K562 (cell line): ENCODE results near the gene ENTR1. TPM values are rescaled to one million over a fixed set of nuclear protein-coding genes. Genes with fewer than 3 reads are reported as not detected.

Experiments used
- BHLHE40 ChIP-seq: IDR thresholded peaks from 2 replicates; pipeline ENCODE4 v1.6.1; 2011; ENCODE audit warnings: low read length, improper control_type of control experiment
- ERF ChIP-seq: fragments of 450-650 bp; formaldehyde crosslinking; IDR thresholded peaks from 2 replicates; pipeline ENCODE4 v1.4.0; 2020; ENCODE audit warnings: mild to moderate bottlenecking, mixed read lengths
- GATA2 ChIP-seq: sonication (generic); formaldehyde crosslinking; IDR thresholded peaks from 2 replicates; pipeline ENCODE4 v1.4.0; 2020; ENCODE audit warnings: mild to moderate bottlenecking, missing genetic modification reagents
- HDAC2 ChIP-seq: fragments of 450-650 bp; IDR thresholded peaks from 2 replicates; pipeline ENCODE4 v1.6.1; 2016; ENCODE audit warnings: mild to moderate bottlenecking
- JUND ChIP-seq, 2 experiments: IDR thresholded peaks; 2 replicates in 1 of 2; 3 replicates in 1 of 2; pipeline ENCODE4 v1.6.1; 2011; ENCODE audit warnings: borderline replicate concordance in 2 of 2, low read depth in 2 of 2, low read length in 2 of 2, improper control_type of control experiment in 1 of 2, missing biosample characterization in 1 of 2, missing genetic modification characterization in 1 of 2, missing genetic modification reagents in 1 of 2
- MIER1 ChIP-seq: fragments of 450-650 bp; IDR thresholded peaks from 2 replicates; pipeline ENCODE4 v1.6.1; 2016; ENCODE audit warnings: antibody characterized with exemption, mild to moderate bottlenecking, low read depth
- MXD1 ChIP-seq: fragments of 250-450 bp; sonication (Bioruptor Pico); IDR thresholded peaks from 2 replicates; pipeline ENCODE4 v1.8.0; 2021; ENCODE audit warnings: borderline replicate concordance, mild to moderate bottlenecking, moderate library complexity; ENCODE audit not compliant: poor library complexity, severe bottlenecking
- RFX7 ChIP-seq: fragments of 250-450 bp; sonication (Bioruptor Pico); IDR thresholded peaks from 2 replicates; pipeline ENCODE4 v1.5.1; 2021; ENCODE audit warnings: mild to moderate bottlenecking
- SP1 ChIP-seq: sonication (generic); formaldehyde crosslinking; IDR thresholded peaks from 2 replicates; pipeline ENCODE4 v1.8.1; 2022; ENCODE audit warnings: mild to moderate bottlenecking, missing genetic modification reagents
- TAF9B ChIP-seq: fragments of 450-650 bp; IDR thresholded peaks from 2 replicates; pipeline ENCODE4 v1.6.1; 2018; ENCODE audit warnings: mild to moderate bottlenecking; ENCODE audit not compliant: partially characterized antibody
- TFAP4 ChIP-seq: sonication (generic); formaldehyde crosslinking; IDR thresholded peaks from 2 replicates; pipeline ENCODE4 v1.8.0; 2022; ENCODE audit warnings: missing genetic modification reagents, mild to moderate bottlenecking, moderate library complexity, borderline replicate concordance
- ZNF280B ChIP-seq: fragments of 250-450 bp; sonication (Bioruptor Pico); IDR thresholded peaks from 2 replicates; pipeline ENCODE4 v1.5.1; 2021; ENCODE audit warnings: mild to moderate bottlenecking
- ZNF696 ChIP-seq: fragments of 250-450 bp; sonication (Bioruptor Pico); conservative IDR thresholded peaks from 2 replicates; pipeline ENCODE4 v1.4.0; 2020; ENCODE audit warnings: mild to moderate bottlenecking, moderate library complexity
- ZNF785 ChIP-seq: fragments of 250-450 bp; sonication (Bioruptor Pico); IDR thresholded peaks from 2 replicates; pipeline ENCODE4 v1.4.0; 2020; ENCODE audit warnings: mild to moderate bottlenecking
- ZNF79 ChIP-seq: fragments of 250-450 bp; sonication (Bioruptor Pico); IDR thresholded peaks from 2 replicates; pipeline ENCODE4 v1.4.0; 2020; ENCODE audit warnings: low read depth, mild to moderate bottlenecking, moderate library complexity
- ZSCAN32 ChIP-seq: fragments of 450-650 bp; formaldehyde crosslinking; IDR thresholded peaks from 2 replicates; pipeline ENCODE4 v1.4.0; 2020; ENCODE audit warnings: mild to moderate bottlenecking, moderate library complexity
- polyA plus RNA-seq, 8 experiments: library from polyadenylated mRNA; depleted of rRNA in 4 of 8; stranded (reverse) in 5 of 8; unstranded in 3 of 8; fragments of >200 nt; fragmentation: Nextera tagmentation in 2 of 8; fragmentation: Illumina TruSeq in 1 of 8; extraction: Ambion mirVana in 2 of 8; extraction: Trizol in 1 of 8; gene quantifications; 2 replicates each; pipeline versions ENCODE4 v1.2.1 to v1.2.3, GENCODE V29; 2011 to 2014; ENCODE audit warnings: inconsistent platforms in 1 of 8, missing spikeins in 1 of 8
- total RNA-seq, 7 experiments: library from RNA; depleted of rRNA in 6 of 7; stranded (reverse); fragments of >200 nt in 6 of 7; fragmentation: Illumina TruSeq in 2 of 7; extraction: Trizol in 2 of 7; gene quantifications; 2 replicates each; pipeline versions ENCODE4 v1.2.1 to v1.2.3, GENCODE V29; 2011 to 2021; ENCODE audit warnings: low replicate concordance in 1 of 7

The ENTR1 gene
- total and polyA plus RNA-seq, 9 of the 15 experiments (the other 6 are each of a cell fraction or from before 2014, with no cell fraction given): 6.7 to 106 (median 72.6) TPM

- no peak for TF ChIP-seq ZNF79 (CRISPR knock-in tag)
- TF ChIP-seq MXD1: no peak
- peak; percentile 41 for TF ChIP-seq JUND (IDR thresholded peaks at IDR 0.05; ENCODE audit: borderline replicate concordance, low read depth, low read length)
- no peak; the same call in 2 of the 3 replicates for TF ChIP-seq JUND (tag; IDR thresholded peaks at IDR 0.05; ENCODE audit: borderline replicate concordance, low read depth, low read length)
- TF ChIP-seq ERF (CRISPR knock-in tag): 0 out of 2 replicates have a peak, but pooled peaks have one; percentile 45
- no peak for TF ChIP-seq ZNF785 (CRISPR knock-in tag)
- TF ChIP-seq GATA2 (CRISPR knock-in tag): no peak
- TF ChIP-seq TAF9B: peak; percentile 96
- no peak for TF ChIP-seq ZNF280B
- peak; percentile 20 for TF ChIP-seq TFAP4
- no peak for TF ChIP-seq ZNF696
- TF ChIP-seq ZSCAN32 (CRISPR knock-in tag): no peak
- TF ChIP-seq SP1 (CRISPR knock-in tag): peak; percentile 81
- TF ChIP-seq BHLHE40: peak; percentile 77
- peak; percentile 55; the same call in 1 of the 2 replicates for TF ChIP-seq HDAC2
- no peak for TF ChIP-seq MIER1
- TF ChIP-seq RFX7 (CRISPR knock-in tag): no peak
Measured at GRCh38 chr9:136410500-136411287, at the start of gene ENTR1, which contains the start of gene PMPCA (continued).
